Suprapubic skin (tissue), 3 donors: ENCODE measurements around the gene FGFR3.

Source experiments
- POLR2A ChIP-seq, 2 donors: fragments of 450-650 bp; IDR thresholded peaks; one replicate each; pipeline ENCODE4 v1.6.1; 2017; ENCODE audit warnings: antibody characterized with exemption in 2 of 2, mild to moderate bottlenecking in 2 of 2, moderate library complexity in 2 of 2
- TF ChIP-seq, protein P1 (sequence below), 2 donors: fragments of 200-600 bp in 1 of 2; fragments of 450-650 bp in 1 of 2; sonication (generic) in 1 of 2; IDR thresholded peaks; one replicate each; pipeline ENCODE4 v1.5.1; 2016 to 2019; ENCODE audit warnings: antibody characterized with exemption in 2 of 2, mild to moderate bottlenecking in 1 of 2, moderate library complexity in 1 of 2

- TF ChIP-seq, protein P1, sequence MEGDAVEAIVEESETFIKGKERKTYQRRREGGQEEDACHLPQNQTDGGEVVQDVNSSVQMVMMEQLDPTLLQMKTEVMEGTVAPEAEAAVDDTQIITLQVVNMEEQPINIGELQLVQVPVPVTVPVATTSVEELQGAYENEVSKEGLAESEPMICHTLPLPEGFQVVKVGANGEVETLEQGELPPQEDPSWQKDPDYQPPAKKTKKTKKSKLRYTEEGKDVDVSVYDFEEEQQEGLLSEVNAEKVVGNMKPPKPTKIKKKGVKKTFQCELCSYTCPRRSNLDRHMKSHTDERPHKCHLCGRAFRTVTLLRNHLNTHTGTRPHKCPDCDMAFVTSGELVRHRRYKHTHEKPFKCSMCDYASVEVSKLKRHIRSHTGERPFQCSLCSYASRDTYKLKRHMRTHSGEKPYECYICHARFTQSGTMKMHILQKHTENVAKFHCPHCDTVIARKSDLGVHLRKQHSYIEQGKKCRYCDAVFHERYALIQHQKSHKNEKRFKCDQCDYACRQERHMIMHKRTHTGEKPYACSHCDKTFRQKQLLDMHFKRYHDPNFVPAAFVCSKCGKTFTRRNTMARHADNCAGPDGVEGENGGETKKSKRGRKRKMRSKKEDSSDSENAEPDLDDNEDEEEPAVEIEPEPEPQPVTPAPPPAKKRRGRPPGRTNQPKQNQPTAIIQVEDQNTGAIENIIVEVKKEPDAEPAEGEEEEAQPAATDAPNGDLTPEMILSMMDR (IDR thresholded peaks at IDR 0.05) = no peak
- no peak for TF ChIP-seq POLR2A (IDR thresholded peaks at IDR 0.05)
Observed at GRCh38 chr4:1802151-1802715, 9.1 kb downstream of the FGFR3 start.
